Stimulated activated CD8-positive, alpha-beta memory T cell treated with anti-CD3 and anti-CD28 coated beads, Interleukin-2, amount 100 ng/mL, for 1 hour (primary cell): ENCODE measurements around the gene SKI.

Experiments
- DNase-seq, 2 donors: peaks; one replicate each; pipeline ENCODE4 v3.0.0-alpha.2; 2020; ENCODE audit warnings: low read depth in 2 of 2

SKI gene

GRCh38 chr1:2194319-2194897 is 33.7 kb upstream of the SKI start, which contains the start of gene FAAP20:
TSS of gene FAAP20 (minus strand) at chr1:2194772. CDS start at chr1:2194749, 23 bp downstream.
- peak; percentile 54 to 66 for DNase-seq

GRCh38 chr1:2194898-2195673 is 33.0 kb upstream of the SKI start:
- peak; percentile 68 to 81 for DNase-seq

DNA sequence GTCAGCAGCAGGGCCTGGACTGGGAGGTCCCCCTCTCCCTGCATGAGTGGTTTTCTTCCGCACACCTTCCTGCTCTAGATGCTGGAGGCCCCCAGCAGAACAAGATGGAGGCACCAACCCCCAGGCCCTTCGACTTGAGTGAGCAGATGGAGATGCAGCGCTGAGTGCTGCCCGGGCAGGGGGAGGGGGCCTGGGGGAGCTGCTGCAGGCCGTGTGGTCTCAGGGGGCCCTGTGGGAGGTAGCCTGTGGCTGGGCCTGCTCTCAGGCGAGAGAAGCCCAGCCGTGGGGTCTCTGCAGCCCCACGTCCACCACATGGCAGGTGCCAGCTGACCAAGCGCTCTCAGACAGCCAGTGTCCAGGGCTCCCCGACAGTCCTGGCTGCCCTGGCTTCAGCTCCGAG is 32.3 kb upstream of the SKI start:
- no peak for DNase-seq

DNA sequence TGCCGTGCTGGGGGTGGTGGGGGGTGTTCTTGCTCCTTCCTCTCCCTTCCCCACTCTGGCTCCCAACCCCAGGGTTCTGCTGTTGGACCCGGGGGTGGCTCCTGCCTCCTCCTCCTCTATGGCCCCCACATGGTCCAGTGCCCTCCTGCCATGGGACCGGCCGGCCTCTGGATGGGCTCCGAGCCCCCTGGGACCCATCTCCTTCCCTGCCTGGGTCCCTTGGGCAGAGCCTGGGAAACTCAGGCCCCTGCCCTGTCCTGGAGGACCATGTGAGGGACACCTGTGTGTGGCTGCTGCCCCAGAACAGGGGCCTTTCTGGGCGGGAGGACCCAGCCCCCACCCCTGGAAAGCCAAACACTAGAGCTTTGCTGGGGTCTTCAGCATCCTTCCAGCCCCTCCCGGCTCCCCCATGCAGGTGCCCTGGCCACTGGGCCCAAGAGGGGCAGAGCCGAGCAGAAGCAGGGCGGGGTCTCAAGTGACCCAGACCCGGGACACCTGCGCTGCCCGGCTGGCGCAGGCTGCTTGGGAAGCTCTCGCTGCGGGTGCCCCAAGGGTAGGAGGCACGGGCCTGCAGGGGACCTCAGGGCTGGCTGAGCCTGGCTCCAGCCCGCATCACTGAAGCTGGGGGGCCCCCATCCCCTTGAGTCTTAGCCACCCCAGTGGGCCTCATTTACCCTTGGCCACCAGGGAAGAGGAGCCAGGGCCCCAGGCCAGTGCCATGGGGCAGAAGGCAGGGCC is 31.0 kb upstream of the SKI start:
- DNase-seq, result no peak

- DNase-seq, result no peak
These were observed 30.4 kb upstream of the SKI start for GRCh38 chr1:2197707-2198165.

- DNase-seq, result no peak
These were observed 29.5 kb upstream of the SKI start for GRCh38 chr1:2198571-2198970.

GRCh38 chr1:2199042-2199810 is 28.9 kb upstream of the SKI start:
- DNase-seq, result peak; percentile 54 to 63

- DNase-seq, result no peak
These were observed 27.7 kb upstream of the SKI start for GRCh38 chr1:2200308-2200943.

GRCh38 chr1:2201062-2201461 is 27.1 kb upstream of the SKI start:
- no peak for DNase-seq

- DNase-seq, result no peak
These were observed 26.0 kb upstream of the SKI start for GRCh38 chr1:2202008-2202575.

GRCh38 chr1:2202843-2203601 is 25.1 kb upstream of the SKI start:
- DNase-seq, result no peak

DNA sequence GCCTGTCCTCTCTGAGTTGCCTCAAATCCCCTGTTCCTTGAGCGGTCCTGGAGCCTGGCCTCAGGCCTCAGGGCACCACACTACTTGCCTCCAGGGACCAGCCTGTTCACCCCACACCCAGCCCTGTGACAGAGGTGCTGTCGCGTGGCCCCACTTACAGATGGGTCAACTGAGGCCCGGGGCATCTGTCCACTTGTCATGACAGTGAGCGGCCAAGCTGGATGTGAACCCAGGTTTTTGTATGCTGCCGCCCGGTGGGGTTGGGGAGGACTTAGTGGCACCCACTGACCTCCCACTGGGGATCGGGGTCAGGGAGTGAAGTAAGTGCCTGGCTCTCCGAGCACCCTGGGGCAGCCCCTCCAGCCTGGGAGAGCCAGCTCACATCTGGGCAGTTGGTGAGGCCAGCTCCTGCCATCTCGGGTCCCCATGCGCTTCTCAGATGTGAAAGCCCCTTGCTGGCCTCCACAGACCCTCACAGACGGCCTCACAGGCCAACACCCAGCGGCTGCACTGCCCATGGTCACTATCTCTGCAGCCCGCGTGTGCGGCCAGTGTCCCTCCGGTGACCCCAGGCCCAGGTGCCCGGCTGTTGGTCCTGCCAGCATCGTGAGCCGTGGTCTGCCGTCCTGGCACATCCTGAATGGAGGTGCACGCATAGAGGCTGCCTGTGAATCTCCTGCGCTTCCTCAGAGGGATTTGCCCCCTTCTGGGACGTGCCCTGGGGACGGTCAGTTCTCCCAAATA is 24.3 kb upstream of the SKI start:
- no peak for DNase-seq

DNA sequence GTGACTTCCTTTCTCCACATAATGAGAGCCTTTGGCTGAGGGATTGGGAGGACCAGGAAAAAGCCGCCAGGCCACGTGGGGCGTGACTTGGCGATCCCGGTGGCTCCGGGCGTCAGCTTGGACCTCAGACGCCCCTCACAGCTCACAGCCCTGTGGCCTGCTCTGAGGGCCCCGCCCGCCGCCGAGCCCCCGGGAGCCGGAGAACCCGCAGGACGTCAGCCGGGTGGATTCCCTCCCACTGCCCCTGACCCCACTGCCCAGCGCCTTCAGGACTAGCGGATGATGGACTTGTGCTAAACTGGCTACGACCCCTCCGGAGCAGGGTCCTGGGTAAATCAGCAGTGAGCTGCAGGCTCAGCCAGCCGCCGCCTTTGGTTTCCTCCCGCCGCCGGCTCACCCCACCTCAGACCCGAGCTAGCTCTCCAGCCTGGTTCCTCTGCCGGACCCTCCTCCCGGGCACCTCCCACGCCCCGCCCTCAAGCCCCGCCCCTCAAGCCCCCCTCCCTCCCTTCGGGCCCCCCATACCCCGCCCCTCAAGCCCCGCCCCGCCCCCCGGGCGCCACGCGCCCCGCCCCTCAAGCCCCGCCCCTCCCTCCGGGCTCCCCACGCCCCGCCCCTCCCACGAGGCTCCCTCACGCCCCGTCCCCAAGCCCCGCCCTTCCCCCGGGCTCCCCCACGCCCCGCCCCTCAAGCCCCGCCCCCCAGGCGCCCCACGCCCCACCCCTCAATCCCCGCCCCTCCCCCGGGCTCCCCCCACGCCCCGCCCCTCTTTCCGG is 23.5 kb upstream of the SKI start:
- DNase-seq, result no peak

GRCh38 chr1:2205191-2205952 is 22.7 kb upstream of the SKI start:
- peak; percentile 92 to 96 for DNase-seq

- DNase-seq, result no peak
These were observed 21.2 kb upstream of the SKI start for GRCh38 chr1:2206813-2207487.

DNA sequence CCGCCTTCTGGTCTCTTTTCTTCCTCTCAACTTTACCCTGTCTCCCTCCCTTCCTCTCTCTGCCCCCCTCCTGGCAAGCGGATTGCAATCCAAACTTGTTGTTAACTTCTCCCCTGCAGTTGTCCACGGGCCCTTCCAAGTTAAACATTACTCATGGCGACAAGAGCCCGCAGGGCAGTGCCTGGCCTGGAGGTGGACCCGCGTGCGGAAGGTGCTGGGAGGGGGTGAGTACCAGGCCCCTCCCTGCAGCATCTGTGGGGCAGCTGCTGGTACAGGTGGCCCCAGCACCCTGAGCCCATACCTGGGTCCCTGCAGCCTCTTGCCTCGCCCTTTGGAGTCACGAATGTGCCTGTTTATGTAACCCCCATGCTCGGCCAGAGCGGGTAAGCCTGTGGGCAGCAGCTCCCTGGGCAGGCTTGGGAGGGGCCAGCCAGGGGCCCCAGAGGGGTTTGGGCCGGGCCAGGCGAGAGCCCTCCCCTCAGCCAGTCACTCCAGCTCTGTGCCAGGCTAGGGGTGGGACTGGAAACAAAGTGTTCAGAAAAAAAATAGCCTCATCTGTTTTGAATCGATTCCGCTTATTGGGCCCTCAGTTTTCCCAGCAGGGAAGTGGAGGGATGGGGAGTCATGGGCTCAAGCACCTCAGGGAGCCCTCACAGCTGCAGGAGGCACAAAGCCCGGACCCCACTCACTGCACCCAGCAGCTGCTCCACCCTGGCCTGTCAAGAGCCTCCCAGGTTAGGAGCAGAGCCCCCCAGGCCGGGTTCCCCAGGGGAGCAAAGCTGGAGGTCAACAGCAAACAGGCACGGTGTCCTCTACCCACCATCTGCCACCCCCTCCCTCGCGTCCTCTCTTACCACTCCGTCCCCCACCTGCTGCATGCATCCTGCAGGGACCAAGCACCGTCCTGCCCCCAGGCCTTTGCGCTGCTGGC is 19.5 kb upstream of the SKI start:
- DNase-seq, result no peak
